ENCODE measurements around the gene BAAT. TPM values are rescaled to one million over a fixed set of nuclear protein-coding genes. Genes with fewer than 3 reads are reported as not detected.

Gene BAAT
- total RNA-seq, 1 experiment from 2014 or later, result not detected

- Histone ChIP-seq H3K9me3 (ENCODE audit: insufficient read depth, low read depth) (no peaks in the 10 kb centered on the region; the same call in 1 of the 2 replicates), H4K20me1 (ENCODE audit: insufficient read depth) (no peaks in the 10 kb centered on the region), H3K27ac (no peak overlapping the region), H3K4me2 (no peak overlapping the region), H2AFZ (no peak overlapping the region), H3K36me3 (ENCODE audit: low read depth) (no peaks in the 10 kb centered on the region), H3F3A (ENCODE audit: insufficient read depth, low read depth) (no peaks in the 10 kb centered on the region), H3K27me3 (ENCODE audit: insufficient read depth, low read depth) (no peaks in the 10 kb centered on the region), H3K4me3 (no peak overlapping the region), H3K9me2 (ENCODE audit: insufficient read depth) (no peaks in the 10 kb centered on the region), H3K79me2 (ENCODE audit: low read depth) (no peaks in the 10 kb centered on the region), H3K4me1 (replicated peaks; ENCODE audit: insufficient read depth) (no peaks in the 10 kb centered on the region)
- CTCF ChIA-PET, result no interaction called here
- no peak for DNase-seq
- BruUV-seq (replicated peaks), result no TSS peak
- POLR2A ChIA-PET (ENCODE audit: unreplicated experiment), result no interaction called here
- TF ChIP-seq CTCF (conservative IDR thresholded peaks at IDR 0.05) (no peak), EZH2 (IDR thresholded peaks at IDR 0.05; ENCODE audit: low read depth) (no peak)
- intact Hi-C loops (cut with micrococcal nuclease; ENCODE audit: unreplicated experiment), result no loop called here
Measured at GRCh38 chr9:101369286-101369685, 15.5 kb downstream of the BAAT start.

GRCh38 chr9:101367323-101367722 is 17.5 kb downstream of the BAAT start:
- no peak for DNase-seq
- intact Hi-C loops (cut with micrococcal nuclease; ENCODE audit: unreplicated experiment), result no loop called here
- Histone ChIP-seq H3K36me3 (ENCODE audit: low read depth) (no peaks in the 10 kb centered on the region), H3K79me2 (ENCODE audit: low read depth) (no peaks in the 10 kb centered on the region), H3K27ac (no peak overlapping the region), H3K27me3 (ENCODE audit: insufficient read depth, low read depth) (no peaks in the 10 kb centered on the region), H4K20me1 (ENCODE audit: insufficient read depth) (no peaks in the 10 kb centered on the region), H3K4me3 (no peak overlapping the region), H3K9me2 (ENCODE audit: insufficient read depth) (no peaks in the 10 kb centered on the region), H3K4me1 (replicated peaks; ENCODE audit: insufficient read depth) (no peaks in the 10 kb centered on the region), H3F3A (ENCODE audit: insufficient read depth, low read depth) (no peaks in the 10 kb centered on the region), H3K9me3 (ENCODE audit: insufficient read depth, low read depth) (no peaks in the 10 kb centered on the region; the same call in 1 of the 2 replicates), H2AFZ (no peak overlapping the region), H3K4me2 (no peak overlapping the region)
- TF ChIP-seq EZH2 (IDR thresholded peaks at IDR 0.05; ENCODE audit: low read depth) (no peak), CTCF (conservative IDR thresholded peaks at IDR 0.05) (no peak)
- ChIA-PET POLR2A (ENCODE audit: unreplicated experiment) (no interaction called here), CTCF (no interaction called here)
- BruUV-seq (replicated peaks), result no TSS peak

GRCh38 chr9:101366038-101366756 is 18.6 kb downstream of the BAAT start:
- Histone ChIP-seq H3K79me2 (ENCODE audit: low read depth) (no peaks in the 10 kb centered on the region), H2AFZ (no peak overlapping the region), H3F3A (ENCODE audit: insufficient read depth, low read depth) (no peaks in the 10 kb centered on the region), H3K27ac (no peak overlapping the region), H3K4me3 (no peak overlapping the region), H3K9me3 (ENCODE audit: insufficient read depth, low read depth) (no peaks in the 10 kb centered on the region), H3K9me2 (ENCODE audit: insufficient read depth) (no peaks in the 10 kb centered on the region), H3K4me2 (no peak overlapping the region), H4K20me1 (ENCODE audit: insufficient read depth) (no peaks in the 10 kb centered on the region), H3K4me1 (replicated peaks; ENCODE audit: insufficient read depth) (no peaks in the 10 kb centered on the region), H3K27me3 (ENCODE audit: insufficient read depth, low read depth) (no peaks in the 10 kb centered on the region), H3K36me3 (ENCODE audit: low read depth) (no peaks in the 10 kb centered on the region)
- intact Hi-C loops (cut with micrococcal nuclease; ENCODE audit: unreplicated experiment), result no loop called here
- BruUV-seq (replicated peaks), result no TSS peak
- DNase-seq, result no peak
- TF ChIP-seq CTCF (conservative IDR thresholded peaks at IDR 0.05) (no peak), EZH2 (IDR thresholded peaks at IDR 0.05; ENCODE audit: low read depth) (no peak)
- POLR2A ChIA-PET (ENCODE audit: unreplicated experiment), result no interaction called here
- CTCF ChIA-PET, result no interaction called here
